OCI-M2 (cell line): Measurements from ENCODE around the gene IFNAR2.
"Not testable (repeated sequence)": the region's sequence is repeated elsewhere in the genome, so short reads cannot be mapped to it uniquely, and the experiment has no call there.

ENCODE experiments used
- DNase-seq: peaks from one replicate; lab custom pipeline; 2025; ENCODE audit not compliant: unreplicated experiment; lab: John Stamatoyannopoulos, UW

IFNAR2 gene

GRCh38 chr21:33241846-33242245, 12.1 kb downstream of the IFNAR2 start:
- DNase-seq: no peak

GRCh38 chr21:33242846-33243245, 13.1 kb downstream of the IFNAR2 start:
- DNase-seq: not testable (repeated sequence)

GRCh38 chr21:33244082-33244778, 14.5 kb downstream of the IFNAR2 start:
- no peak for DNase-seq

- DNase-seq: no peak
Measured at GRCh38 chr21:33244779-33245105, 15.0 kb downstream of the IFNAR2 start.

- no peak for DNase-seq
Measured at GRCh38 chr21:33245289-33245918, 15.7 kb downstream of the IFNAR2 start.

- no peak for DNase-seq
Measured at GRCh38 chr21:33246506-33246905, 16.8 kb downstream of the IFNAR2 start.

GRCh38 chr21:33246963-33247362, 17.2 kb downstream of the IFNAR2 start:
- no peak for DNase-seq

- no peak for DNase-seq
Measured at GRCh38 chr21:33247599-33247998, 17.9 kb downstream of the IFNAR2 start.

GRCh38 chr21:33249331-33250002, 19.7 kb downstream of the IFNAR2 start:
- DNase-seq: no peak

- DNase-seq: no peak
Measured at GRCh38 chr21:33251119-33251518, 21.4 kb downstream of the IFNAR2 start.

GRCh38 chr21:33253382-33253781, 23.6 kb downstream of the IFNAR2 start:
- DNase-seq: not testable (repeated sequence)

GRCh38 chr21:33254766-33255165, 25.0 kb downstream of the IFNAR2 start:
- no peak for DNase-seq

- no peak for DNase-seq
Measured at GRCh38 chr21:33255404-33255803, 25.7 kb downstream of the IFNAR2 start.

GRCh38 chr21:33256019-33256418, 26.3 kb downstream of the IFNAR2 start:
- no peak for DNase-seq

GRCh38 chr21:33257094-33257803, 27.5 kb downstream of the IFNAR2 start:
- DNase-seq: no peak

- no peak for DNase-seq
Measured at GRCh38 chr21:33258475-33258874, 28.7 kb downstream of the IFNAR2 start.

- DNase-seq: no peak
Measured at GRCh38 chr21:33259428-33259827, 29.7 kb downstream of the IFNAR2 start.

- no peak for DNase-seq
Measured at GRCh38 chr21:33259995-33260394, 30.3 kb downstream of the IFNAR2 start.

- no peak for DNase-seq
Measured at GRCh38 chr21:33261635-33262034, 31.9 kb downstream of the IFNAR2 start.

GRCh38 chr21:33262921-33263320, 33.2 kb downstream of the IFNAR2 start:
- no peak for DNase-seq

- DNase-seq: no peak
Measured at GRCh38 chr21:33264561-33264960, 34.8 kb downstream of the IFNAR2 start.

GRCh38 chr21:33265664-33266049, 35.9 kb downstream of the IFNAR2 start:
- DNase-seq: no peak
